Ovary (tissue), 3 donors: ENCODE data around the gene GPER1.

Source experiments
- CTCF ChIP-seq, 3 donors: fragments of 450-650 bp in 2 of 3; fragments of 200-600 bp in 1 of 3; IDR thresholded peaks; one replicate each; pipeline versions ENCODE4 v1.5.1 to v1.8.0; 2016 to 2022; ENCODE audit warnings: antibody characterized with exemption in 3 of 3, mild to moderate bottlenecking in 1 of 3
- EP300 ChIP-seq: sonication (generic); formaldehyde crosslinking; IDR thresholded peaks from one replicate; pipeline ENCODE4 v1.6.1; 2017; ENCODE audit warnings: antibody characterized with exemption
- POLR2A ChIP-seq: fragments of 450-650 bp; IDR thresholded peaks from one replicate; pipeline ENCODE4 v1.6.1; 2017; ENCODE audit warnings: antibody characterized with exemption, mild to moderate bottlenecking, moderate library complexity
- donor health status: DM: no; HTN: no; CAD: no.

GRCh38 chr7:1065585-1066241, 22.2 kb upstream of the GPER1 start:
- TF ChIP-seq CTCF (IDR thresholded peaks at IDR 0.05): peak; percentile 85 to 99 (median 96)
- TF ChIP-seq EP300: no peak
- no peak for TF ChIP-seq POLR2A
